Thyroid gland (tissue), 4 donors: ENCODE results near the gene TPSB2.
"Not testable (repeated sequence)": the region's sequence is repeated elsewhere in the genome, so short reads cannot be mapped to it uniquely, and the experiment has no call there.

Experiments used
- POLR2A ChIP-seq, 2 donors: fragments of 450-650 bp; IDR thresholded peaks; one replicate each; pipeline ENCODE4 v1.6.1; 2017; ENCODE audit warnings: antibody characterized with exemption in 2 of 2, mild to moderate bottlenecking in 2 of 2, moderate library complexity in 1 of 2
- TF ChIP-seq, protein P1 (sequence below), 6 experiments: fragments of 200-600 bp in 3 of 6; fragments of 450-650 bp in 3 of 6; sonication (generic) in 3 of 6; IDR thresholded peaks; one replicate each; pipeline ENCODE4 v1.5.1; 2016 to 2019; ENCODE audit warnings: antibody characterized with exemption in 6 of 6, mild to moderate bottlenecking in 2 of 6, inconsistent platforms in 1 of 6, moderate library complexity in 1 of 6

DNA sequence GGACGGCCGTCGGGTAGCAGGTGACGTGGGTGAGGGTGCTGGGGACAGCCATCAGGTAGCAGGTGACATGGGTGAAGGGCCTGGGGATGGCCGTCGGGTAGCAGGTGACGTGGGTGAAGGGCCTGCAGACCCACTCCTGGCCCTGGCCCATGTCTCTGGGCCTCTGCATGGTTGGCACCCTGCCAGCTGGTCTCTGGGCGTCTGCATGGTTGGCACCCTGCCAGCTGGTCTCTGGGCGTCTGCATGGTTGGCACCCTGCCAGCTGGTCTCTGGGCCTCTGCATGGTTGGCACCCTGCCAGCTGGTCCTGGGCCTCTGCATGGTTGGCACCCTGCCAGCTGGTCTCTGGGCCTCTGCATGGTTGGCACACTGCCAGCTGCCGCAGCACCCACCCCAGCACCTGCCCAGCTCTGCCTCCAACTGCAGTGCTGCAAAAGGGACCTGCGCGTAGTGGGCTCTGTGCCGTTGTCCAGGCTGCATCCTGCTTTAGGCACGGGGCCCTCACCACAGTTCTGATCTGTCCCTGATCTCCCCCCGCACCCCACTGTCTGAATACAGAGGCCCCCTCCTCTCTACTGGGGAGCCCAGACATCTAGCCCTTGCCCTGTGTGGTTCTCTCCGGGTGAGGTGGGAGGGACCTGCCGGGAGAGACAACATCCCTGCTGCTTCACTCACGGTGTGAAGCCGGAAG, 41.9 kb upstream of the TPSB2 start:
- TF ChIP-seq, protein P1, sequence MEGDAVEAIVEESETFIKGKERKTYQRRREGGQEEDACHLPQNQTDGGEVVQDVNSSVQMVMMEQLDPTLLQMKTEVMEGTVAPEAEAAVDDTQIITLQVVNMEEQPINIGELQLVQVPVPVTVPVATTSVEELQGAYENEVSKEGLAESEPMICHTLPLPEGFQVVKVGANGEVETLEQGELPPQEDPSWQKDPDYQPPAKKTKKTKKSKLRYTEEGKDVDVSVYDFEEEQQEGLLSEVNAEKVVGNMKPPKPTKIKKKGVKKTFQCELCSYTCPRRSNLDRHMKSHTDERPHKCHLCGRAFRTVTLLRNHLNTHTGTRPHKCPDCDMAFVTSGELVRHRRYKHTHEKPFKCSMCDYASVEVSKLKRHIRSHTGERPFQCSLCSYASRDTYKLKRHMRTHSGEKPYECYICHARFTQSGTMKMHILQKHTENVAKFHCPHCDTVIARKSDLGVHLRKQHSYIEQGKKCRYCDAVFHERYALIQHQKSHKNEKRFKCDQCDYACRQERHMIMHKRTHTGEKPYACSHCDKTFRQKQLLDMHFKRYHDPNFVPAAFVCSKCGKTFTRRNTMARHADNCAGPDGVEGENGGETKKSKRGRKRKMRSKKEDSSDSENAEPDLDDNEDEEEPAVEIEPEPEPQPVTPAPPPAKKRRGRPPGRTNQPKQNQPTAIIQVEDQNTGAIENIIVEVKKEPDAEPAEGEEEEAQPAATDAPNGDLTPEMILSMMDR (IDR thresholded peaks at IDR 0.05): not testable (repeated sequence)
- not testable (repeated sequence) for TF ChIP-seq POLR2A (IDR thresholded peaks at IDR 0.05)
